ENCODE data around the gene MAP2K7.

DNA sequence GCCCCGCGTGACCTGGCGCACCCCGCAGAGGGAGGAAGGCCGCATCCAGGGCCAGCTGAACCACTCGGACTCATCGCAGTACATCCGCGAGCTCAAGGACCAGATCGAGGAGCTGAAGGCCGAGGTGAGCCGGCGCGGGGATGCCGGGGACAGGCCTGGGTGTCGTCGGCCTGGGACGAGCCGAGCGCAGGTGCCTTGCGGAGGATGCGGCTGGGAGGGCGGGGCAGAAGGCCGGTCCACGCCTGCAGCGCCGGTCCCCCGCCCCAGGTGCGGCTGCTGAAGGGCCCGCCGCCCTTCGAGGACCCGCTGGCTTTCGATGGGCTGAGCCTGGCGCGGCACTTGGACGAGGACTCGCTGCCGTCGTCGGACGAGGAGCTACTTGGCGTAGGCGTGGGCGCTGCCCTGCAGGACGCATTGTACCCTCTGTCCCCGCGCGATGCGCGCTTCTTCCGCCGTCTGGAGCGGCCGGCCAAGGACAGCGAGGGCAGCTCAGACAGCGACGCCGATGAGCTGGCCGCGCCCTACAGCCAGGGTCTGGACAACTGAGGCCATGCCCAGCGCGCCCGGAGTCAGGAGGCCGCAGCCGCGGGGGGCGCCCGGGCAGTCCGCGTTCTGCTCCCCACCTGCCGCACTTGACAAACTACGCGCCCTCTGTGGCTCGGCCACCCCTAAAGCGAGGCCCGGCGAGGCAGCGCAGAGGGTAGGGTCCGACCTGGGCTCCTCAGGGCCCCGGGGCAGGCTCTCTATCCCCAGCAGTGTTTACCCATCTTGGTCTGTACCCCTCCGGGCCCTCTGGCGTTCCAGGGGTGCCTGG, 40.3 kb upstream of the MAP2K7 start:
- TF ChIP-seq, protein P1, sequence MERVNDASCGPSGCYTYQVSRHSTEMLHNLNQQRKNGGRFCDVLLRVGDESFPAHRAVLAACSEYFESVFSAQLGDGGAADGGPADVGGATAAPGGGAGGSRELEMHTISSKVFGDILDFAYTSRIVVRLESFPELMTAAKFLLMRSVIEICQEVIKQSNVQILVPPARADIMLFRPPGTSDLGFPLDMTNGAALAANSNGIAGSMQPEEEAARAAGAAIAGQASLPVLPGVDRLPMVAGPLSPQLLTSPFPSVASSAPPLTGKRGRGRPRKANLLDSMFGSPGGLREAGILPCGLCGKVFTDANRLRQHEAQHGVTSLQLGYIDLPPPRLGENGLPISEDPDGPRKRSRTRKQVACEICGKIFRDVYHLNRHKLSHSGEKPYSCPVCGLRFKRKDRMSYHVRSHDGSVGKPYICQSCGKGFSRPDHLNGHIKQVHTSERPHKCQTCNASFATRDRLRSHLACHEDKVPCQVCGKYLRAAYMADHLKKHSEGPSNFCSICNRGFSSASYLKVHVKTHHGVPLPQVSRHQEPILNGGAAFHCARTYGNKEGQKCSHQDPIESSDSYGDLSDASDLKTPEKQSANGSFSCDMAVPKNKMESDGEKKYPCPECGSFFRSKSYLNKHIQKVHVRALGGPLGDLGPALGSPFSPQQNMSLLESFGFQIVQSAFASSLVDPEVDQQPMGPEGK (CRISPR knock-in tag; IDR thresholded peaks at IDR 0.05; ENCODE audit: borderline replicate concordance) = no peak
- TF ChIP-seq ZNF565 (CRISPR knock-in tag; conservative IDR thresholded peaks at IDR 0.05; ENCODE audit: low read depth) = no peak
- TF ChIP-seq PPARA (CRISPR knock-in tag; IDR thresholded peaks at IDR 0.05; ENCODE audit: borderline replicate concordance) = no peak
- no peak for TF ChIP-seq TCF4 (CRISPR knock-in tag; IDR thresholded peaks at IDR 0.05; ENCODE audit: borderline replicate concordance)
- no peak for TF ChIP-seq OSR1 (CRISPR knock-in tag; IDR thresholded peaks at IDR 0.05)
- no peak for TF ChIP-seq ARNTL (CRISPR knock-in tag; IDR thresholded peaks at IDR 0.05; ENCODE audit: borderline replicate concordance, low read depth)
